Left lung (tissue), 10 donors: ENCODE data around the gene ANXA4. TPM values are rescaled to one million over a fixed set of nuclear protein-coding genes. Genes with fewer than 3 reads are reported as not detected.
"Not testable (repeated sequence)": the region's sequence is repeated elsewhere in the genome, so short reads cannot be mapped to it uniquely, and the experiment has no call there.

Experiments used
- ATAC-seq: fragments of 200-7000 bp; cut with Tn5 transposase; one replicate; pipeline ENCODE4 v1.9.1; 2020; ENCODE audit warnings: moderate library complexity
- DNase-seq, 4 donors: peaks; one replicate each; pipeline ENCODE4 v3.0.0-alpha.2; 2013 to 2020
- H3K27ac ChIP-seq, 2 donors: fragments of 200-600 bp; sonication (generic) in 1 of 2; one replicate each; pipeline versions ENCODE4 v1.5.0 to v1.8.0; 2020 to 2021
- H3K27me3 ChIP-seq, 2 donors: fragments of 200-600 bp; sonication (generic) in 1 of 2; one replicate each; pipeline versions ENCODE4 v1.5.0 to v1.8.0; 2020 to 2021
- H3K36me3 ChIP-seq, 2 donors: fragments of 200-600 bp; sonication (generic) in 1 of 2; one replicate each; pipeline versions ENCODE4 v1.5.0 to v1.8.0; 2020 to 2021
- H3K4me1 ChIP-seq, 2 donors: fragments of 200-600 bp; one replicate each; pipeline ENCODE4 v1.8.0; 2021
- H3K4me3 ChIP-seq, 2 donors: fragments of 200-600 bp; sonication (generic) in 1 of 2; one replicate each; pipeline versions ENCODE4 v1.5.0 to v1.8.0; 2020 to 2021; ENCODE audit warnings: mild to moderate bottlenecking in 1 of 2
- H3K9me3 ChIP-seq, 2 donors: fragments of 200-600 bp; sonication (generic) in 1 of 2; one replicate each; pipeline versions ENCODE4 v1.5.0 to v1.8.0; 2020 to 2021
- intact Hi-C, 2 donors: fragments of 100-400 bp; cut with DNase I; formaldehyde crosslinking; loops; one replicate each; pipeline versions ENCODE4 v1.11.2 to v1.14.2; 2022
- polyA plus RNA-seq, 6 donors: library from polyadenylated mRNA; unstranded; fragments of 120-200 nt; gene quantifications; one replicate each; pipeline ENCODE4 v1.2.1, GENCODE V29; 2013; ENCODE audit not compliant: insufficient read length in 6 of 6
- total RNA-seq, 2 donors: library from RNA; stranded (reverse); fragmentation: NEBNext Ultra II Directional; extraction: Animal tissue kit (Norgen Biotek cat#: 25700); gene quantifications; one replicate each; pipeline ENCODE4 v1.2.1, GENCODE V29; 2021
- TF ChIP-seq, protein P1 (sequence below), 2 donors: fragments of 200-600 bp; sonication (generic) in 1 of 2; IDR thresholded peaks; one replicate each; pipeline versions ENCODE4 v1.5.0 to v1.8.0; 2021; ENCODE audit warnings: antibody characterized with exemption in 2 of 2
- donor health status: DM: no; HTN: yes; CAD: no.
- donor health status: DM: no; HTN: no; CAD: no.

The ANXA4 gene
- total and polyA plus RNA-seq, 8 donors, result 74.9 to 217 (median 85.7) TPM

DNA sequence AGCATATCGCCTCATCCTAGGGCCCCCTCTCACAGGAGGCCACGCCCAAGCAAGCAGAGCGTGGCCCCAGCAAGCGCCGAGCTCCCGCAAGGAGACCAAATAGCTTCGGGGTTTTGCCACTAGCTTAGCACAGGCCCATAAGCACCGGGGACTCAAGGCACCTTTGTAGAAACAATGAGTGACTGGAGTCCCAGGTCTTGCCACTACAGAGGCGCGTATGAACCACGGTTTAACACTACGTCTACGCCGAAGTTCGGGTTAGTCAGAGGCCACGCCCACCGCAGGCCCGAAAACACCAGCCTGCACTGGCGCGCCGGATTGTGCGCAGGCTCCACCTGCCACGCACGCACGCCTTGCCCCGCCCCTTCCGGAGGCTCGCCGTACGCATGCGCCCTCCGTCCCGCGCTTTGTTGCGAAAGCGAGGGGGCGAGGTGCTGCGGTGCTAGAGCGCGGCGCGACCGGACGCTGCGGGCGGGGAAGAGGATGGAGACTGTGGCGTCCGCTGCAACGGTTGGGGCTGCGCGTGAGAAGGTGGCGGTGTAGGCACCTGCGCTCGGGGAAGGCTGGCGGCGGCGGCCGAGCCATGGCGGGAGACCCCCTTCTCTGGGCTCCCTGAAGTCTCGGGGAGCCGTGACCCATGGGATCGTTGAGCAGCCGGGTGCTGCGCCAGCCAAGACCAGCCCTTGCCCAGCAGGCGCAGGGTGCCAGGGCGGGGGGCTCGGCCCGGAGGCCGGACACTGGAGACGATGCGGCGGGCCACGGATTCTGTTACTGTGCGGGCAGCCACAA is 87.5 kb downstream of the ANXA4 start, which contains the start of gene GMCL1:
Gene GMCL1 (plus strand): TSS at position 405 of the 789 bp plus-strand sequence. CDS start 233 bp downstream, at position 638.
- DNase-seq (peak; percentile 97 to 99 (median 98)), ATAC-seq (peak; percentile 97)
- peak within 1 kb of the TSS; percentile 94 to 98 for H3K27ac ChIP-seq
- intact Hi-C loops, result no loop called here
- H3K36me3 ChIP-seq, result peaks cover 0 to 10% of the 10 kb centered on the region in 2 donors
- TF ChIP-seq, protein P1, sequence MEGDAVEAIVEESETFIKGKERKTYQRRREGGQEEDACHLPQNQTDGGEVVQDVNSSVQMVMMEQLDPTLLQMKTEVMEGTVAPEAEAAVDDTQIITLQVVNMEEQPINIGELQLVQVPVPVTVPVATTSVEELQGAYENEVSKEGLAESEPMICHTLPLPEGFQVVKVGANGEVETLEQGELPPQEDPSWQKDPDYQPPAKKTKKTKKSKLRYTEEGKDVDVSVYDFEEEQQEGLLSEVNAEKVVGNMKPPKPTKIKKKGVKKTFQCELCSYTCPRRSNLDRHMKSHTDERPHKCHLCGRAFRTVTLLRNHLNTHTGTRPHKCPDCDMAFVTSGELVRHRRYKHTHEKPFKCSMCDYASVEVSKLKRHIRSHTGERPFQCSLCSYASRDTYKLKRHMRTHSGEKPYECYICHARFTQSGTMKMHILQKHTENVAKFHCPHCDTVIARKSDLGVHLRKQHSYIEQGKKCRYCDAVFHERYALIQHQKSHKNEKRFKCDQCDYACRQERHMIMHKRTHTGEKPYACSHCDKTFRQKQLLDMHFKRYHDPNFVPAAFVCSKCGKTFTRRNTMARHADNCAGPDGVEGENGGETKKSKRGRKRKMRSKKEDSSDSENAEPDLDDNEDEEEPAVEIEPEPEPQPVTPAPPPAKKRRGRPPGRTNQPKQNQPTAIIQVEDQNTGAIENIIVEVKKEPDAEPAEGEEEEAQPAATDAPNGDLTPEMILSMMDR (IDR thresholded peaks at IDR 0.05), result no peak
- H3K4me3 ChIP-seq, result peak within 1 kb of the TSS; percentile 74 to 99
- no peaks in the 10 kb centered on the region for H3K27me3 ChIP-seq
- H3K4me1 ChIP-seq, result peaks cover 14 to 26% of the 10 kb centered on the region in 2 donors
- no peaks in the 10 kb centered on the region for H3K9me3 ChIP-seq

GRCh38 chr2:69830045-69830905 is 88.3 kb downstream of the ANXA4 start:
- peaks cover 0 to 8% of the 10 kb centered on the region in 2 donors for H3K36me3 ChIP-seq
- ATAC-seq (peak; percentile 54), DNase-seq (peak; percentile 10 to 89 (median 36))
- peak overlapping the region; percentile 94 to 98 for H3K27ac ChIP-seq
- peak overlapping the region; percentile 74 to 99 for H3K4me3 ChIP-seq
- no peaks in the 10 kb centered on the region for H3K9me3 ChIP-seq
- TF ChIP-seq, protein P1 (IDR thresholded peaks at IDR 0.05), result no peak
- H3K4me1 ChIP-seq, result peaks cover 14 to 26% of the 10 kb centered on the region in 2 donors
- intact Hi-C loops, result no loop called here
- no peaks in the 10 kb centered on the region for H3K27me3 ChIP-seq

GRCh38 chr2:69830906-69831241 is 88.9 kb downstream of the ANXA4 start:
- H3K27ac ChIP-seq, H3K9me3 ChIP-seq, DNase-seq, H3K27me3 ChIP-seq, intact Hi-C loops, H3K36me3 ChIP-seq, ATAC-seq: not testable (repeated sequence)
- peaks cover 14 to 29% of the 10 kb centered on the region in 2 donors for H3K4me1 ChIP-seq
- H3K4me3 ChIP-seq, result peak overlapping the region; percentile 74 to 99

DNA sequence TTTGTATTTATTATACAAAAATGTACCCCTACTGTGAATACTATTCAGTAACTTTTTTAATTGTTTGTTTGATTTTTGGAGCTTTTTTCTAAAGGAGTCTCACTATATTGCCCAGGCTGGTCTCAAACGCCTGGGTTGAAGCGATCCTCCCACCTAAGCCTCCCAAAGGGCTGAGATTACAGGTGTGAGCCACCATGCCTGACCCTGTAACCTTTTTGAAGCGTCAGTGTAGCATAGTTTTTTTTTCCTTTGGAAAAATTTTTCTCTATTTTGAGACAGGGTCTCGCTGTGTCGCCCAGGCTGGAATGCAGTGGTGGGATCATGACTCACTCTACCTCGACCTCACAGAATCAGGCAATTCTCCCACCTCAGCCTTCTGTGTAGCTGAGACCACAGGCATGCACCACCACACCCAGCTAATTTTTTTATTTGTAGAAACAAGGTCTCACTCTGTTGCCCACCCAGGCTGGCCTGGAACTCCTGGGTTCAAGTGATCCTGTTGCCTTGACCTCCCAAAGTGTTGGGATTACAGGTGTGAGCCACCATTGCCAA is 89.5 kb downstream of the ANXA4 start:
- no peak for ATAC-seq
- TF ChIP-seq, protein P1 (IDR thresholded peaks at IDR 0.05), result no peak
- Histone ChIP-seq H3K4me3 (no peak overlapping the region), H3K27me3 (no peaks in the 10 kb centered on the region), H3K4me1 (peaks cover 14 to 29% of the 10 kb centered on the region in 2 donors), H3K36me3 (no peaks in the 10 kb centered on the region), H3K9me3 (no peaks in the 10 kb centered on the region), H3K27ac (no peak overlapping the region)
- intact Hi-C loops, result no loop called here
- no peak for DNase-seq

GRCh38 chr2:69833752-69834151 is 91.8 kb downstream of the ANXA4 start:
- intact Hi-C loops, result no loop called here
- Histone ChIP-seq H3K4me1 (peaks cover 14 to 25% of the 10 kb centered on the region in 2 donors), H3K36me3 (no peaks in the 10 kb centered on the region), H3K4me3 (no peak overlapping the region), H3K27me3 (no peaks in the 10 kb centered on the region), H3K27ac (no peak overlapping the region), H3K9me3 (no peaks in the 10 kb centered on the region)
- DNase-seq (no peak), ATAC-seq (no peak)
- TF ChIP-seq, protein P1 (IDR thresholded peaks at IDR 0.05), result no peak
